Parathyroid adenoma (tissue), 2 donors: ENCODE results near the gene ERN1.

Experiments used
- H2AFZ ChIP-seq: fragments of 300-600 bp; sonication (generic); one replicate; pipeline ENCODE4 v1.7.0; 2017; ENCODE audit warnings: antibody characterized with exemption, mild to moderate bottlenecking
- H3K27ac ChIP-seq: fragments of 300-600 bp; sonication (generic); one replicate; pipeline ENCODE4 v1.7.0; 2017
- H3K27me3 ChIP-seq: fragments of 300-600 bp; sonication (generic); one replicate; pipeline ENCODE4 v1.7.0; 2017; ENCODE audit warnings: low read length; ENCODE audit not compliant: control insufficient read depth, insufficient read depth
- H3K36me3 ChIP-seq: fragments of 300-600 bp; sonication (generic); one replicate; pipeline ENCODE4 v1.7.0; 2017; ENCODE audit warnings: low read length; ENCODE audit not compliant: control insufficient read depth, insufficient read depth
- H3K4me1 ChIP-seq: fragments of 300-600 bp; sonication (generic); one replicate; pipeline ENCODE4 v1.7.0; 2017; ENCODE audit warnings: control low read depth
- H3K4me2 ChIP-seq: fragments of 300-600 bp; sonication (generic); one replicate; pipeline ENCODE4 v1.7.0; 2017; ENCODE audit warnings: low read length
- H3K4me3 ChIP-seq: fragments of 300-600 bp; sonication (generic); one replicate; pipeline ENCODE4 v1.7.0; 2017; ENCODE audit warnings: low read depth, low read length
- H3K79me2 ChIP-seq: fragments of 300-600 bp; sonication (generic); one replicate; pipeline ENCODE4 v1.7.0; 2017; ENCODE audit warnings: control low read depth
- H3K9ac ChIP-seq: fragments of 300-600 bp; sonication (generic); one replicate; pipeline ENCODE4 v1.7.0; 2017; ENCODE audit warnings: mild to moderate bottlenecking
- H3K9me3 ChIP-seq: fragments of 300-600 bp; sonication (generic); one replicate; pipeline ENCODE4 v1.7.0; 2017; ENCODE audit warnings: low read length; ENCODE audit not compliant: control insufficient read depth
- TF ChIP-seq, protein P1 (sequence below): fragments of 300-600 bp; sonication (generic); IDR thresholded peaks from one replicate; pipeline ENCODE4 v1.7.0; 2017; ENCODE audit warnings: antibody characterized with exemption, mild to moderate bottlenecking
- donor health status: primary hyperparathyroidism.

ERN1 gene

DNA sequence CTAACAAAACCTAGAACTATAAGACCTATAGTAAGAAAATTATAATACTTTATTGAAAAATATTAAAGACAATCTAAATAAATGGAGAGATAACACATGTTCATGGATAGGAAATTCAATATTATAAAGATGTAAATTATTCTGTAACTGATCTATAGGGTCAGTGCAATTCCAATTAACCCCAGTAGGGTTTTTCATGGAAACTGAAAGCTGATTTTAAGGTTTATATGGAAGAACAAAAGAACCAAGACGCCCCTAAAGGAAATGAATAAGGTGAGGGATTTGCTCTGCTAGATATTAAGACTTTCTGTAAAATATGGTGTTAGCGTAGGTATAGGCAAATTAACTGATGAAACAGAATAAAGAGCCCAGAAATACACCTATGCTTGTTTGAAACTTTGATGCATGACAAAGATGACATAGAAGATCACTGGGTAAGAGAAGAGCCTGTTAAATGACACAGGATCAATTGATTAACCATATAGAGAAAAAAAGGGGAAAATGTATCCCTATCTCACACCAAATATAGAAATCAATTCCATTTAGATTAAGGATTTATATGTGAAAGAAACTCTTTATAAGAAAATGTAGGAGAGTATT, 112.5 kb downstream of the ERN1 start:
- Histone ChIP-seq H3K4me1 (no peaks in the 10 kb centered on the region), H2AFZ (no peak overlapping the region), H3K9ac (no peak overlapping the region), H3K9me3 (no peaks in the 10 kb centered on the region), H3K36me3 (no peaks in the 10 kb centered on the region), H3K27me3 (no peaks in the 10 kb centered on the region), H3K27ac (no peak overlapping the region), H3K79me2 (no peaks in the 10 kb centered on the region), H3K4me3 (no peak overlapping the region), H3K4me2 (no peak overlapping the region)
- TF ChIP-seq, protein P1, sequence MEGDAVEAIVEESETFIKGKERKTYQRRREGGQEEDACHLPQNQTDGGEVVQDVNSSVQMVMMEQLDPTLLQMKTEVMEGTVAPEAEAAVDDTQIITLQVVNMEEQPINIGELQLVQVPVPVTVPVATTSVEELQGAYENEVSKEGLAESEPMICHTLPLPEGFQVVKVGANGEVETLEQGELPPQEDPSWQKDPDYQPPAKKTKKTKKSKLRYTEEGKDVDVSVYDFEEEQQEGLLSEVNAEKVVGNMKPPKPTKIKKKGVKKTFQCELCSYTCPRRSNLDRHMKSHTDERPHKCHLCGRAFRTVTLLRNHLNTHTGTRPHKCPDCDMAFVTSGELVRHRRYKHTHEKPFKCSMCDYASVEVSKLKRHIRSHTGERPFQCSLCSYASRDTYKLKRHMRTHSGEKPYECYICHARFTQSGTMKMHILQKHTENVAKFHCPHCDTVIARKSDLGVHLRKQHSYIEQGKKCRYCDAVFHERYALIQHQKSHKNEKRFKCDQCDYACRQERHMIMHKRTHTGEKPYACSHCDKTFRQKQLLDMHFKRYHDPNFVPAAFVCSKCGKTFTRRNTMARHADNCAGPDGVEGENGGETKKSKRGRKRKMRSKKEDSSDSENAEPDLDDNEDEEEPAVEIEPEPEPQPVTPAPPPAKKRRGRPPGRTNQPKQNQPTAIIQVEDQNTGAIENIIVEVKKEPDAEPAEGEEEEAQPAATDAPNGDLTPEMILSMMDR: no peak

DNA sequence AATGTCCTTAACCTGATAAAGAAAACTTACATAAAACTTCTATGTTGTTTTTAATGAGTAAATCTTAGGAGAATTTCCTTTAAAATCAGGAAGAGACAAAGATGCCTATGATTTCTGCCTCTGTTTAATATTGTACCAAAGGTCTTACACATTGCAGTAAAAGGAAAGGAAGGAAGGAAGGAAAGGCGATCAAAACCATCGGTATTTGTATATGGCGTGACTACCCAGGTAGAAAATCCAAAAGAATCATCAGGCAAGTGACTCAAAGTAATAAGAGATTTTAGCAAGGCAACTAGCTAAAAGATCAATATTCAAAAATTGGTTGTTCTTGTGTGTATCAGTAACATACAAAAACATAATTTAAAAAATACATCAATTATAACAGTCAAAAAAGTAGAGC, 113.0 kb downstream of the ERN1 start:
- no peaks in the 10 kb centered on the region for H3K4me1 ChIP-seq
- no peak overlapping the region for H3K4me3 ChIP-seq
- TF ChIP-seq, protein P1: no peak
- no peak overlapping the region for H3K4me2 ChIP-seq
- H3K27ac ChIP-seq: peak overlapping the region; percentile 8
- H3K36me3 ChIP-seq: no peaks in the 10 kb centered on the region
- no peaks in the 10 kb centered on the region for H3K9me3 ChIP-seq
- H3K27me3 ChIP-seq: no peaks in the 10 kb centered on the region
- H3K79me2 ChIP-seq: no peaks in the 10 kb centered on the region
- no peak overlapping the region for H3K9ac ChIP-seq
- no peak overlapping the region for H2AFZ ChIP-seq

DNA sequence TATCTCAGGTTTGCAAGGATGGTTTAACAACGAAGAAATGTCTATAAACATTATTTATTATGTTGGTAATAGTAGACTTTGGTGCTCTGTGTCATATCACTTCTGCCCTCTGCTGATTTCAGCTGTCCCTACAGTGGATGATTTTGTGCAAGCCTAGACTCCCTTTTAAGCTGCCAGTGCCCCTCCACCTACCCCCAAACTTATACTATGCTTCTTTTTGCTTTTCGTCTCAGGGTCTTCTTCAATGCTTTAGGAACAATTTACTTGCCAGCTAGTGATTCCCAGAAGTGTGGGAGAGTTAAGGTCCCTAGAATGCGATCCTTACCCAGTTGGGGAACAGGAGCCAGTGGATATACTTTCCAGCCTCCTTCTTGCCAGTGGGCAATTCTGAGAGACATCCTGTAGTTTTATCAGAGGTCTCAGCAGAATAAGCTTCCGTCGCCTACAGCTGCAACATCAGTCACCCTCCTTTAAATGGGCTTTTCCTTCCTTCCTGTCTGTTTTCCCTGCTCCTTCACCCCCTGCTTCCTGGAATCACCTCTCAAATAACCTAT, 113.6 kb downstream of the ERN1 start:
- no peak overlapping the region for H3K9ac ChIP-seq
- no peaks in the 10 kb centered on the region for H3K79me2 ChIP-seq
- peak overlapping the region; percentile 8 for H3K27ac ChIP-seq
- no peaks in the 10 kb centered on the region for H3K27me3 ChIP-seq
- H3K9me3 ChIP-seq: no peaks in the 10 kb centered on the region
- peak overlapping the region; percentile 23 for H3K4me2 ChIP-seq
- no peak overlapping the region for H3K4me3 ChIP-seq
- TF ChIP-seq, protein P1: no peak
- H2AFZ ChIP-seq: no peak overlapping the region
- H3K4me1 ChIP-seq: no peaks in the 10 kb centered on the region
- H3K36me3 ChIP-seq: no peaks in the 10 kb centered on the region

DNA sequence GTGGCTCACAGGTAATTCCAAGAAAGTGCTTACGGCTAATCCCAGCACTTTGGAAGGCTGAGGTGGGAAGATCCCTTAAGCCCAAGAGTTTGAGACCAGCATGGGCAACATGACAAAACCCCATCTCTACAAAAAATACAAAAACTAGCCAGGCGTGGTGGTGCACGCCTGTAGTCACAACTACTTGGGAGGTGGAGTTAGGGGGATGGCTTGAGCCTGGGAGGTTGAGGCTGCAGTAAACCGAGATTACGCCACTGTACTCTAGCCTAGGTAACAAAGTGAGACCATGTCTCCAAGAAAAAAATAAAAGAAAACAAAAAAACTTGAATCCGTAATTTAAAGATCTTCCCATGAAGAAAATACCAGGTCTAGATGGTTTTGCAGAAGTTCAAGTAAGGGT, 114.5 kb downstream of the ERN1 start:
- no peaks in the 10 kb centered on the region for H3K9me3 ChIP-seq
- no peaks in the 10 kb centered on the region for H3K4me1 ChIP-seq
- H3K27ac ChIP-seq: no peak overlapping the region
- H3K9ac ChIP-seq: no peak overlapping the region
- no peaks in the 10 kb centered on the region for H3K27me3 ChIP-seq
- no peak overlapping the region for H2AFZ ChIP-seq
- H3K4me3 ChIP-seq: no peak overlapping the region
- H3K4me2 ChIP-seq: no peak overlapping the region
- no peaks in the 10 kb centered on the region for H3K36me3 ChIP-seq
- TF ChIP-seq, protein P1: no peak
- no peaks in the 10 kb centered on the region for H3K79me2 ChIP-seq
